ENCODE data around the gene IRAK2.

DNA sequence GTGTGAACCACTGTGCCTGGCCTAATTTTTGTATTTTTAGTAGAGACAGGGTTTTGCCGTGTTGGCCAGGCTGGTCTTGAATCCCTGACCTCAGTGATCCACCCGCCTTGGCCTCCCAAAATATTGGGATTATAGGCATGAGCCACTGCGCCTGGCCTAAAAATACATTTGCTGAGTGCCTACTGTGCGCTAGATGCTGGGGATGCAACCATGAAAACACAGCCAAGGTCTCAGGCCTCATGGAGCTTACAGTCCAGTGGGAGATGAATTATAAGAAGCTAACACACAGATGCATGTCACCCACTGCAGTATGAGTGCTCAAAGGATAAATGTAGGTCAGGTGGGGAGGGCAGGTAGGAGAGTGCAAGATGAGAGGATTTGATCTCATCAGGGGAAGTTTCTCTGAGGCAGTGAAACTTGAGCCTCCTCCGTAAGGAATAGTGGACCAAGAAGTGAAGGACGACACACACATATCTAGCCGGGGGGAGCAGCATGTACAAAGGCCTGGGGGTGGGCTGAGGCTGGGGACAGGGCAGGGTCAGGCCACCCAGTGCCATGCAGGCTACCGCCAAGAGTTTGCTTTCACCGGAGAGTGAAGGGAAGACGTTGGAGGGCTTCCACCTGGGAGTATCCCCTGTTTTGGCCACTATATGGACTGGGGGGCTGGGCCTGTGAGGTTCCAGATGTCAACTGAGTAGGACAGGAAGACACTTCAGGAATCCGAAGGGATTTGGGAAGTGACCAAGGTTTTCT, 24.3 kb downstream of the IRAK2 start:
- TF ChIP-seq EZH2 (IDR thresholded peaks at IDR 0.05; ENCODE audit: insufficient read depth, poor library complexity, severe bottlenecking) (no peak), EZH2phosphoT487 (IDR thresholded peaks at IDR 0.05; ENCODE audit: insufficient read depth, low read depth) (no peak)
